ENCODE data around the gene PARP9.

The PARP9 gene

GRCh38 chr3:122530164-122530563, 33.9 kb downstream of the PARP9 start:
- Histone ChIP-seq H3K36me3 (replicated peaks; ENCODE audit: low read depth, low read length) (peaks cover 58% of the 10 kb centered on the region), H3K27ac (ENCODE audit: low read length) (no peak overlapping the region), H2AFZ (ENCODE audit: low read depth, low read length) (no peak overlapping the region), H3K9me3 (ENCODE audit: insufficient read depth, low read length) (no peaks in the 10 kb centered on the region), H3K4me2 (ENCODE audit: low read length) (no peak overlapping the region), H3K27me3 (ENCODE audit: low read depth, low read length) (no peaks in the 10 kb centered on the region), H3K79me2 (ENCODE audit: low read length) (peaks cover 6% of the 10 kb centered on the region), H3K4me3 (ENCODE audit: low read length) (no peak overlapping the region), H4K20me1 (ENCODE audit: insufficient read depth, low read length) (peaks cover 8% of the 10 kb centered on the region), H3K9ac (ENCODE audit: low read length) (no peak overlapping the region), H3K4me1 (ENCODE audit: low read length) (peaks cover 21% of the 10 kb centered on the region)
- TF ChIP-seq, protein P1, sequence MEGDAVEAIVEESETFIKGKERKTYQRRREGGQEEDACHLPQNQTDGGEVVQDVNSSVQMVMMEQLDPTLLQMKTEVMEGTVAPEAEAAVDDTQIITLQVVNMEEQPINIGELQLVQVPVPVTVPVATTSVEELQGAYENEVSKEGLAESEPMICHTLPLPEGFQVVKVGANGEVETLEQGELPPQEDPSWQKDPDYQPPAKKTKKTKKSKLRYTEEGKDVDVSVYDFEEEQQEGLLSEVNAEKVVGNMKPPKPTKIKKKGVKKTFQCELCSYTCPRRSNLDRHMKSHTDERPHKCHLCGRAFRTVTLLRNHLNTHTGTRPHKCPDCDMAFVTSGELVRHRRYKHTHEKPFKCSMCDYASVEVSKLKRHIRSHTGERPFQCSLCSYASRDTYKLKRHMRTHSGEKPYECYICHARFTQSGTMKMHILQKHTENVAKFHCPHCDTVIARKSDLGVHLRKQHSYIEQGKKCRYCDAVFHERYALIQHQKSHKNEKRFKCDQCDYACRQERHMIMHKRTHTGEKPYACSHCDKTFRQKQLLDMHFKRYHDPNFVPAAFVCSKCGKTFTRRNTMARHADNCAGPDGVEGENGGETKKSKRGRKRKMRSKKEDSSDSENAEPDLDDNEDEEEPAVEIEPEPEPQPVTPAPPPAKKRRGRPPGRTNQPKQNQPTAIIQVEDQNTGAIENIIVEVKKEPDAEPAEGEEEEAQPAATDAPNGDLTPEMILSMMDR (IDR thresholded peaks at IDR 0.05; ENCODE audit: low read depth, low read length) = no peak
- TF ChIP-seq EZH2phosphoT487 (IDR thresholded peaks at IDR 0.05; ENCODE audit: low read depth) = no peak

- Histone ChIP-seq H3K27ac (ENCODE audit: low read length) (no peak overlapping the region), H2AFZ (ENCODE audit: low read depth, low read length) (no peak overlapping the region), H3K36me3 (replicated peaks; ENCODE audit: low read depth, low read length) (peaks cover 15% of the 10 kb centered on the region), H3K4me3 (ENCODE audit: low read length) (no peak overlapping the region), H3K4me2 (ENCODE audit: low read length) (no peak overlapping the region), H3K9ac (ENCODE audit: low read length) (no peak overlapping the region), H3K79me2 (ENCODE audit: low read length) (no peaks in the 10 kb centered on the region), H4K20me1 (ENCODE audit: insufficient read depth, low read length) (no peaks in the 10 kb centered on the region), H3K4me1 (ENCODE audit: low read length) (peaks cover 5% of the 10 kb centered on the region; the same call in 1 of the 2 replicates), H3K27me3 (ENCODE audit: low read depth, low read length) (no peaks in the 10 kb centered on the region), H3K9me3 (ENCODE audit: insufficient read depth, low read length) (no peaks in the 10 kb centered on the region)
- TF ChIP-seq, protein P1 (IDR thresholded peaks at IDR 0.05; ENCODE audit: low read depth, low read length) = no peak
- no peak for TF ChIP-seq EZH2phosphoT487 (IDR thresholded peaks at IDR 0.05; ENCODE audit: low read depth)
Measured at GRCh38 chr3:122523317-122523716, 40.8 kb downstream of the PARP9 start.

DNA sequence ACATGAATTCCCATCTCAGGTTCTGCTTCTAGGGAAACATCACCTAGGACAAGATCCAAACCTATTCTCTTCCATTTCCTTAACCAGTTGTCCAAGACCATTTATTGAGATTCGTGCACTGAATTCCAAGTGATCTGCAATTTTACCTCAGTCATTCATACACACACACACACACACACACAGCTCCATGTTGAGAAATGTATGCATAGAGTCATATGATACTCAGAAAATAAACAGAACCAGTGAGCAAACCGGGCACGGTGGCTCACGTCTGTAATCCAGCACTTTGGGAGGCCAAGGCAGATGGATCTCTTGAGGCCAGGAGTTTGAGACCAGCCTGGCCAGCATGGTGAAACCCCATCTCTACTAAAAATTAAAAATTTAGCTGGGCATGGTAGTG, 43.2 kb downstream of the PARP9 start:
- H2AFZ ChIP-seq (ENCODE audit: low read depth, low read length) = no peak overlapping the region
- TF ChIP-seq, protein P1 (IDR thresholded peaks at IDR 0.05; ENCODE audit: low read depth, low read length) = no peak
- no peak for TF ChIP-seq EZH2phosphoT487 (IDR thresholded peaks at IDR 0.05; ENCODE audit: low read depth)

DNA sequence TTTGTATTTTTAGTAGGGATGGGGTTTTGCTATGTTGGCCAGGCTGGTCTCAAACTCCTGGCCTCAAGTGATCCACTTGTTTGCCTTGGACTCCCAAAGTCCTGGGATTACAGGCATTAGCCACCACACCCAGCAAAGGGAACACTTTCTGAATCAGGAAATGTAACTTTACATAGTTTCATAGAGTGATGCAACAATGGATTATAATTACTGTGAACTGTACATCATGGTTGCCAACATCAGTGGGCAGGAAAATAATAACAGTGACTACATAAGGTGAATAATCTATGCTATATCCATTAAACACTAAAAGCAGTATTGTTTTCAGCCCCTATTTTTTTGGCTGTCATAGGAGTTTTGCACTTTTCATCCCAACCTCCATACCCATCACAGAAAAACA, 44.4 kb downstream of the PARP9 start:
- Histone ChIP-seq H3K9ac (ENCODE audit: low read length) (no peak overlapping the region), H2AFZ (ENCODE audit: low read depth, low read length) (no peak overlapping the region), H3K4me2 (ENCODE audit: low read length) (no peak overlapping the region), H3K79me2 (ENCODE audit: low read length) (no peaks in the 10 kb centered on the region), H3K4me1 (ENCODE audit: low read length) (peaks cover 5% of the 10 kb centered on the region; the same call in 1 of the 2 replicates), H3K4me3 (ENCODE audit: low read length) (no peak overlapping the region), H3K27ac (ENCODE audit: low read length) (no peak overlapping the region), H3K27me3 (ENCODE audit: low read depth, low read length) (no peaks in the 10 kb centered on the region), H3K9me3 (ENCODE audit: insufficient read depth, low read length) (no peaks in the 10 kb centered on the region), H4K20me1 (ENCODE audit: insufficient read depth, low read length) (no peaks in the 10 kb centered on the region), H3K36me3 (replicated peaks; ENCODE audit: low read depth, low read length) (no peaks in the 10 kb centered on the region)
- TF ChIP-seq EZH2phosphoT487 (IDR thresholded peaks at IDR 0.05; ENCODE audit: low read depth) = no peak
- TF ChIP-seq, protein P1 (IDR thresholded peaks at IDR 0.05; ENCODE audit: low read depth, low read length) = no peak

More for the DNA sequence above, 43.2 kb downstream of the PARP9 start:
- Histone ChIP-seq H3K9me3 (ENCODE audit: insufficient read depth, low read length) (no peaks in the 10 kb centered on the region), H3K79me2 (ENCODE audit: low read length) (no peaks in the 10 kb centered on the region), H3K36me3 (replicated peaks; ENCODE audit: low read depth, low read length) (no peaks in the 10 kb centered on the region), H3K4me1 (ENCODE audit: low read length) (peaks cover 5% of the 10 kb centered on the region; the same call in 1 of the 2 replicates), H4K20me1 (ENCODE audit: insufficient read depth, low read length) (no peaks in the 10 kb centered on the region), H3K9ac (ENCODE audit: low read length) (no peak overlapping the region), H3K27me3 (ENCODE audit: low read depth, low read length) (no peaks in the 10 kb centered on the region), H3K4me3 (ENCODE audit: low read length) (no peak overlapping the region), H3K4me2 (ENCODE audit: low read length) (no peak overlapping the region), H3K27ac (ENCODE audit: low read length) (no peak overlapping the region)

All from OCI-LY3 (cell line).